ENCODE results near the gene RNF39.
"Not testable (repeated sequence)": the region's sequence is repeated elsewhere in the genome, so short reads cannot be mapped to it uniquely, and the experiment has no call there.

Gene RNF39

DNA sequence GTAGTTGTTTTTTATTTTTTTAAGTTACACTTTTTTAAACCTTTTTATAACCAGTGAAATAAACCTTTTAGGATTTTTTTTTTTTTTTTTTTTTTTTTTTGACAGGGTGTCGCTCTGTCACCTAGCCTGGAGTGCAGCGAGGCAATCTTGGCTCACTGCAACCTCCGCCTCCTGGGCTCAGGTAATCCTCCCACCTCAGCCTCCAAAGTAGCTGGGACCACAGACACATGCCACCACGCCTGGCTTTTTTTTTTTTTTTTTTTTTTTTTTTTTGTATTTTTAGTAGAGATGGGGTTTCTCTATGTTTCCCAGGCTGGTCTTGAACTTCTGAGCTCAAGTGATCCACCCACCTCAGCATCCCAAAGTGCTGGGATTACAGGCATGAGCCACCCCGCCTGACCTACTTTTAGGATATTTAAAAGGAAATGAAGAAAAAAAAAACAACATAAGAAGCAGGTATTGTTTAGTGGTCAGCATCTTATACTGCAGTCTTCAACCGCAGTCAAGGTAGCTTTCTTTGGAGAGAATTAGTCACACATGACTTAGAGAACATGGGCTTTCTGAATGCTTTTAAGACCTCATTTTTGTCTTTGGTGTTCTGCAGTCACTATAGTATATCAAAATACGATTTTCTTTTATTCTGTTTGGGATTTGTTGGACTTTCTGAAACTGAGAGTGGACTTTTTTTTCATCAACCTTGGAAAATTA lies 12.9 kb downstream of the RNF39 start:
- DNase-seq (ENCODE audit: insufficient read length, low spot score) (no peak), FAIRE-seq (no peak)

DNA sequence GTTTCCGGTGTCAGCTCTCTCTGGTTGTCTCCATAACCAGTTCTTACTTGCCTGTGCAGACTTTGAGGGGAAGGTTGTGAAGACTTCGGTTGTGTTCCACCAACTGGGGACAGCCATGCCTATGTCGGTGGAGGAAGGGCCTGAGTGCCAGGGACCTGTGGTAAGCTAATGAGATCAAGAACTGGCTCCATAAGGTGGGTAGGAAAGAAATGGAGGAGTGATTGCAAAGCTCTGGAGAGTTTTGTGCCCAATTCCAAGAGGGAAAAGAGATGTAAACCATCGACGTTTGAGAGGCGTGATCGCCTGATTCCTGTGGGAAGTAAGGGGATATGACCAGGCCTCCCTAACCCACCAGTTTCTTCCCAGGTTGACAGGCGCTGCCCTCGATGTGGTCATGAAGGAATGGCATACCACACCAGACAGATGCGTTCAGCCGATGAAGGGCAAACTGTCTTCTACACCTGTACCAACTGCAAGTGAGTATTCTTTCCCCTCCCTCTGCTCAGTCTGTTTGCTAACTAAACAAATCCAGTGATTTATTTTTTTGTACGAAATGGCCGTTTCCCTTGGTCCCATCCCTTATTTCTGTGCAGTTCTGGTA lies 13.6 kb downstream of the RNF39 start:
- no peak for DNase-seq (ENCODE audit: insufficient read length, low spot score)
- no peak for FAIRE-seq

DNA sequence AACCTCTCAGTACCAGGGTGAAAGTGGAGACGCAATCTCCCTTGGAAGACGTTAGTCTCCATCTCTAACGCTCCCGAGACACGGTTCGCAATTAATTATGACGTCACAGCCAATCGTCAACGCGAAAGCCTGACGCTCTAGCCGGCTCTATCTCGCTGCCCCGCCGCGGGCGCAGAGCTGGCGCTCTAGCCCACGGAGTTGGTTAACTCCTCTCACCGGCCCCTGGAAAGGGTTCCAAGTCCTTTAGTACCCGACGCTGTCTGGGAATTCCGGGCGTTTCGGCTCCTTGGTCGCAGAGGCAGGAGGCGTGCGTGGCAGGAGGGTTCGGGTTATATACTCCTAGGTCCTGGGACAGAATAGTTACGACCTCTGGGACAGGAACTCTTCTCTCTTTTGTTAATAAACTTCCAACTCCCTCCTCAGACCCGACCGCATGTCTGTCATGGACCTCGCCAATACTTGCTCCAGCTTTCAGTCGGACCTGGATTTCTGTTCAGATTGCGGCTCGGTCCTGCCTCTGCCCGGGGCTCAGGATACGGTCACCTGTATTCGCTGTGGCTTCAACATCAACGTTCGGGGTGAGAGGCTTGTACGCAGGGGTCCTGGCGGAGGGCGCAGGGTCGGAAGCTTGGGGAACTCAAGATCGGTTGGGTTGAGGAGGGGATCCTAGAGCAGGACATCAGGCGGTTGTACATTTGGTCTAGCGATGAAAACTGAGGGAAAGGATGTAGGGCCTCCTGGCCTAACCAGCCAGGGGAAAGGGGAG lies 14.3 kb downstream of the RNF39 start, which contains the start of gene POLR1H:
TSS of gene POLR1H (plus strand) at position 174 of the 766 bp plus-strand sequence. CDS start at position 434, 260 bp downstream.
- FAIRE-seq (peak; percentile 89), DNase-seq (ENCODE audit: insufficient read length, low spot score) (peak; percentile 92)

DNA sequence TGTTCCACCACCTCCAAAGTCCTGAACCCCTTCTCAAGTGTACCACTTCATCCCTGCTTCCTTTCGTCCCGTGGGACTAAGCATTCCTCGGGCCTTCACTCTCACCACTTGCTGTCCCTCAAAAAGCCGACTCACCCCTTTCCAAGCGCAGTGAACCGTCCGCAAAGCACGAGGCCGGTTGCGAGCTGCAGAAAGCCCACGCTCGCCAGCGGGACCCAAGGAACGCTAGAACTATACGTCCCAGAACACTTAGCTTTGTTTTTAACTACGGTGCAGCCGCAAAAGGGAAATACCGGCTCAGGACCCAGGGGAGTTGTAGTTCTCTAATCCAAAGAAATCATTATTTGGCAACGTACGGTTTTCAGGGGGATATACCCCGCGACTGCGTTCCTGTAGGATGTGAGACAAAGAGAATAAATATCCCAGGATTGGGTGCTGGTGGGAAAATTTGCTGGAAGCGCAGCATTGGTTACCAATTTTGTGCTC lies 14.9 kb downstream of the RNF39 start:
- FAIRE-seq = no peak
- no peak for DNase-seq (ENCODE audit: insufficient read length, low spot score)

DNA sequence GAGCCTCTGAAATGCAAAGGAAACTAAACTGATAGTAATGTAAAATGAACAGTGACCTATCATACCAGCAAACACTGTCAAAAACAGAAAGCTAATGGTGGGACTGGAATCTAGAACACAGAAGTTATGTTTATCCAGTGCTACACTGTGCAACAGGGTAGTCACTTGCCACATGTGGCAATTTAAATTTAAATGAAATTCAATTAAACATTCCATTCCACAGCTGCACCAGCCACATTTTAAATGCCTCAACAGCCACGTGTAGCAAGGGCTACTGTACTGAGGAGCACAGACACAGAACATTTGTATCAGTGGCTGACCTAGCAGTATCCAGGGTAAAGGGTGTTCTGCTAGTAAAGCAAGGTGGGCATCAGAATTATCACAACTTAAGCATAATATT lies 20.1 kb downstream of the RNF39 start:
- no peak for FAIRE-seq
- no peak for DNase-seq (ENCODE audit: insufficient read length, low spot score)

DNA sequence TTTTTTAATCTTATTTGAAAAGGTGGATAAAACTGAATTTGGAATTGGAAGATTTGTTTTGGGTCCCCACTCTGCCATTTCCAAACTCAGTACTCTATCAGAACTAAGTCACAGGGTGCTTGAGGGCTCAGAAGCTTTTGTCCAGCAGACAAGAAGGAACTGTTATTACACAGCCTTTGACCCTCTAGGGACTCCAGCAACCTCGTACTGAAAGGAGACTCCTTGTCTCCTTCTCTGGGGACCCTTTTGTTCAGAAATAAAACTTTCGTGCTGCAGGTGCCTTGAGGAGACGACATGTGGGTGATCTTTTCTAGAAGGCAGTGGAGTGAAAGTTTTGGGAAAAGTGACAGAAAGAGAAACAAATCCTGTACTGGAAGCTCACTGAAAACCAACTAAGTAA lies 21.9 kb downstream of the RNF39 start:
- DNase-seq (ENCODE audit: insufficient read length, low spot score) (no peak), FAIRE-seq (no peak)

DNA sequence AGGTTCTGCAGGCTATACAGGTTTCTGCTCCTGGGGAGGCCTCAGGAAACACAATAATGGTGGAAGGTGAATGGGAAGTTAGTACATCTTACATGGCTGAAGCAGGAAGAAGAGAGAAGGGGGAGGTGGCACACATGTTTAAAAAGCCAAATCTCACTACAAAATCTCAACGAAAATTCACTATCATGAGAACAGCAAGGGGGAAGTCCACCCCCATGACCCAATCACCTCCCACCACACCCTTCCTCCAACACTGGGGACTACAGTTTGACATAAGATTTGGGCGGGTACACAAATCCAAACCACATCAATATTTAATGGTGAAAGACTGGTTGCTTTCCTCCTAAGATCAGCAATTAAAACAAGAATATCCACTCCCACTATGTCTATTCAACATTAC lies 28.3 kb downstream of the RNF39 start:
- DNase-seq (ENCODE audit: insufficient read length, low spot score) = no peak
- FAIRE-seq = no peak

DNA sequence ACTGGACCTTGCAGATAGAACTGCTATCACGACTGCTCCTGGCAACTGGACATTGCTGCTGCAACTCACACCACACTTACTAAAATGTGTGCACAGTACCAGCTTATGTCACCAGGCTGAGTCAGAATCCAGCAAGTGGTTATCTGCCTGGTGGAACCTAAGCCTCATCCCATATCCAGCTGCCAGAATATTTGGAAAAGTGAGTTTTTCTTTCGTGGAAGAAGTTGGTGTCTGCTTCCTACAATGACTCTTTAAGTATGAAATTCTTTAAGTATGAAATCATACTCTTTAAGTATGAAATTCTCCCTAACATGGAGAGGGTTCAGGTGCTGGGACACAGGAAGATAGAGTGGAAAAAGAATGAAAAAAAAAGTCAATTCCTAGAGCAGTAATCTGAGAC lies 30.9 kb downstream of the RNF39 start:
- DNase-seq (ENCODE audit: insufficient read length, low spot score) (peak; percentile 25), FAIRE-seq (peak; percentile 38)

DNA sequence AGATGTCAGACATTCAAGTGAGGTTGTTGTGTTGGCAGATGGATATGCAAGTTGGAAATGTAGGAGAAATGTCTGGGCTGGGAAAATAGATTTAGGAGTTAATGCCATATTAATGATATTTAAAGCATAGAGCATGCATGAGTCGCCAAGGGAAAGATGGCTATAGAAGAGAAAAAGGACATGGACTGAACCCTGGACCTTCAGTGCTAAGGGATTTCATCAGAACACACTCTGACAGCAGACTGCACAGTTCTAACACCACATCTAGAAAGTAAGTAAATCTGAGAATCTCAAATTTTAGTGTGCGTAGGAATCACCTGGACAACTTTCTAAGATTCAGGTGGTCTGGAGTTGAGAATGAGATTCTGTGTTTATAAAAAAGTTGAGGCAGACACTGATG lies 31.8 kb downstream of the RNF39 start:
- DNase-seq (ENCODE audit: insufficient read length, low spot score) = no peak
- no peak for FAIRE-seq

DNA sequence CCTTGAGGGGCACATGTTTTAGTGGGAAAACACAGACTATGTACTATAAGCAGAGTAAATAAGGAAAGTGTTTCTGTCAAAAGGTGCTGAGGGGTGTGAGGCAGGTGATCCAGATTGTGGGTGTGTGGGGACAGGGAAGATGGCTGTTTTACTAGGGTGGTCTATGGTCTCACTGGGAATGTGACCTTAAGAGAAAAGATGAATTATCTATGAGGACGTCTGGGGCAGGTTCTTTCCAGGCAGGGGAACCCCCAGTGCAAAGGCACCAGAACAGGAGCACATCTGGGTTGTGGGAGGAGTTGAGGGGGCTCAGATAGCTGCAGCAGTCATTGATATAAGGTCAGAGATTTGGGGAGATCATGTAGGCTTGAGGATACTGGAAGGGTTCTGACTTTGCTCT lies 32.7 kb downstream of the RNF39 start:
- DNase-seq (ENCODE audit: insufficient read length, low spot score) (no peak), FAIRE-seq (no peak)

DNA sequence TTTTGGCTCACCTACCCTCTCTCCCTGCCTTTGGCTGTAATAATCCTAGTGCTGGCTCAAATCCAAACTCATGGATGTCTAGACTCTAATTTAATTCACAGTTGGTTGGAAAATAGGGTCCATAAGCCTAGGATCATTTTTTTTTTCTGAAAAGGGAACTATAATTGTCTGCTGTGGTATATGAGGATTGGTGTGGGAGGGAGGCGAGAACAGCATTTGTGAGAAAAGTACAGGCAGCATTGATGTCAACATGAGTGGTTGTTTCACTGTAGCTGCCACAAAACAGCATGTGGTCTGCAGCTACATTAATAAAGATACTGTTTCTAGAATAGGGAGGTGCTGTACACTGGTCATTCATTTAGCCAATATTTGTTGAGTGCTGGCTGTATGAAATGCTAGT lies 33.1 kb downstream of the RNF39 start:
- FAIRE-seq = no peak

DNA sequence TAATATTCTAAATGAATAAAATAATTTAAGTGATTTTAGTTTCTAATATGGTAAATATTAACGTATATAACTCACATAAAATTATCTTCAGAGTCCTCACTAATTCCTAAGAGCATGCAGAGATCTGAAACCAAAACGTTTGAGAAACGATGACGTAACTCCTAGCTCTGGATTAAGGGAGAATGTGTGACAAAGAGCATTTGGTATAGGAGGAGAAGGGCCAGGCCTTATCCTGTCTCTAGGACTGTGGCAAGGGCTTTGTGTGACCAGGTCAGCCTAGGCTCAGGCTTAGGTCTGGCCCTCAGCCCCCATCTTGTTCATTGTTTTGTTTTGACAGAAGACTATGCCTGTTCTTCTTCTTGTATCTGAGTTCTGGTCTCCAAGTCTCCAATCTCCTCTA lies 33.7 kb downstream of the RNF39 start:
- DNase-seq (ENCODE audit: insufficient read length, low spot score) (no peak), FAIRE-seq (no peak)

More for the DNA sequence above, 33.1 kb downstream of the RNF39 start:
- DNase-seq (ENCODE audit: insufficient read length, low spot score) = no peak

DNA sequence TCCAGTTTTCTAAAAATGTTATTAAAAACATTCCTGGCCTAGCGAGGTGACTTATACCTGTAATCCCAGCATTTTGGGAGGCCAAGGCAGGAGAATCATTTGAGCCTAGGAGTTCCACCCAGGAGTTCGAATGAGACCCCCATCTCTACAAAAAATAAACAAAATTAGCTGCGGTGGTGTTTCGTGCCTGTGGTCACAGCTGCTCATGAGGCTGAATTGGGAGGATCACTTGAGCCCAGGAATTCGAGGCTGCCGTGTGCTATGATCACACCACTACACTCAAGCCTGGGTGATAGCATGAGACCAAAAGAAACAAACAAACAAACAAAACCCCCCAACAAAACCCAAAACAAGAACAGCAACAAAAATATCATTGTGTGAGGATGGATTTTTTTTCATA lies 34.3 kb downstream of the RNF39 start:
- no peak for DNase-seq (ENCODE audit: insufficient read length, low spot score)
- no peak for FAIRE-seq

DNA sequence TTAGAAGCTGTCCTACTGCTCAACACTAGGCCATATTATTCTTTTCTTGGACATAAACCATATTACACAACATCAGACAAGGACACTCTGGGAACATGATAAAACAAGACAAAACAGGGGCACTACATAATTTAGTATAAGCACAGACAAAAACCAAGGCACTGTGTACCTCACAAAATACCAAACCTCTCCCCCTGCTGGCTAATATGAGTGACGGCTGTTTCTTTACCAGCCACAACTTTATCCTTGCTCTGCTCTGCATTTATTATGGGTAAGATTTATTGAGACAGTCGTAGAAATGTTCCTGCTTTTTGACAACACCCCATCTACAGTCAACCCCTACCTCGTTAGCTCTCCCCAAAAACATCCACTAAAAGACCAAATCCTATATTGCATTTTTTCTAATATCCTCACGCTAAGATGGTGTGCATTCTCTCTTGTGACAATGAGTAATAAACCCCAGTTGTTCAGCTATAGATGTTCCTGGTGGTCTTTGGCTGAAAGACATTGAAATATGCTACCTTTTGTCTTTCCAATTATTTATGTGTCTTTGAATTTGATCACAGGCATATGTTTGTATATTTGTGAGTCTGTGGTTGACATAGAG lies 38.3 kb downstream of the RNF39 start:
- FAIRE-seq (no peak), DNase-seq (ENCODE audit: insufficient read length, low spot score) (peak; percentile 40)

DNA sequence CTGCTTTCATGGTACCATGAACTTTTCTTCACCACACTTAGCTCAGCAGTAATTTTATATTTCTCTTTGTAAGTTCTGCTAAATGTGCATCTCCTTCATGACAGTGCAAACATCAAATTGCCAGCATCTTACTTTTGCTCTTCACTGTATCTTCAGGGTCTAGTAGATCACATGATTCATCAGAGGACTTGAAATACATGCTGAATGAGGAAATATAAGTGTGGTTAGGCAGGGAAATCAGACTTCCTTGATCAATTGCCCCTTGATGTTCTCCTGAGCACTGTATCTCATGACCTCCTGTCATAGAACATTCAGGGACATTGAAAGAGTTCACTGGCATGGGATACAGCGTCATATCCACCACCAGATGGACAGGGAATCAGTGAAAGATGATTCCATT lies 39.8 kb downstream of the RNF39 start:
- no peak for DNase-seq (ENCODE audit: insufficient read length, low spot score)
- FAIRE-seq = no peak

DNA sequence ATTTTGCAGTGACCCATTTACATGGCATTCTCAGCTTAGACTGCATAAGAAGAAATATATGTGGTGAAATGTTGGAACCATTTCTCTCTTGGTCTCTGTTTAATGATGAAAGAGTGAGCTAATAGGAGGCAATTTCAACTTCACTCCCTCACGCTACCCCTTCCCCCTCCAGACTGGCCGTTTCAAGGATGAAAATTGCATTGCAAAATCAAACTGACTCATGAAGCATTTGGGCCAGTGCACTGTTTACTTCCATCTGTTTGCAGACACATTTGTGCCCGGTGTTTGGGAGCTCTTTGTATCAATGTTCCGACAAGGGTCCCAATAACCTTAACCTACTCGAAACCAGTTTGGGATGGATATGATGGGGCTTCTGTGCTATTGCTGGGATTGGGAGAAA lies 42.1 kb downstream of the RNF39 start:
- not testable (repeated sequence) for DNase-seq (ENCODE audit: insufficient read length, low spot score); FAIRE-seq

DNA sequence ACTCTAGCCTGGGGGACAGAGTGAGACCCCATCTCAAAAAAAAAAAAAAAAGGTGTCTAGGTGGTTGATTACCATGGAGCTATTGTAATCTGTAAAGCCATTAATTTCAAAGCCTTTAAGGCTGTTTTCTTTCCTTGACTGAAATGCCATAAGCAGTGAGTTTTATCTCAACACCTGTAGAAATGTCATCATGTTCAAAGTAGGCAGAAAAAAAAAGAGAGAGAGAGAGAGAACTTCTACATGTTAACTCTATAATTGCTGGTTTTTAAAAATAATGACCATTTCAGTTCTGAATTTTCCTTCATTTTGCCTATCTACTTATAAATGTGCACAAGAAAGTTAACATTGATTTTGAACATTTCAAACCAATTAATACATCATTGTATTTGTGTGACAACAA lies 44.2 kb downstream of the RNF39 start:
- DNase-seq (ENCODE audit: insufficient read length, low spot score) (no peak), FAIRE-seq (no peak)

DNA sequence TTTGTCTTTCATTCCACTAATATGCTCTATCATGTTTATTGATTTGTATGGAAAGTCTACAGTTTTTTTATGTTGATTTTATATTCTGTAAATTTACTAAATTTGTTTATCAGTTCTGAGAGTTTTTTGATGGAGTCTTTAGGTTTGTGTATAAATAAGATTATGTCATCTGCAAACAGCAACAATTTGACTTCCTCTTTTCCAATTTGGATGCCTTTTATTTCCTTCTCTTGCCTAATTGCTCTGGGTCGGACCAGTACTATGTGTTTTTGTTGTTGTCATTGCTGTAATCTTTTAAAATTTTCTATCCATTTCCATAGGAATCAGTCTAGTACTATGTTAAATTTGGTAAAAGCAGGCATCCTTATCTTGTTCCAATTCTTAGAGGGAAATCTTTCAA lies 46.0 kb downstream of the RNF39 start:
- FAIRE-seq (no peak), DNase-seq (ENCODE audit: insufficient read length, low spot score) (no peak)

DNA sequence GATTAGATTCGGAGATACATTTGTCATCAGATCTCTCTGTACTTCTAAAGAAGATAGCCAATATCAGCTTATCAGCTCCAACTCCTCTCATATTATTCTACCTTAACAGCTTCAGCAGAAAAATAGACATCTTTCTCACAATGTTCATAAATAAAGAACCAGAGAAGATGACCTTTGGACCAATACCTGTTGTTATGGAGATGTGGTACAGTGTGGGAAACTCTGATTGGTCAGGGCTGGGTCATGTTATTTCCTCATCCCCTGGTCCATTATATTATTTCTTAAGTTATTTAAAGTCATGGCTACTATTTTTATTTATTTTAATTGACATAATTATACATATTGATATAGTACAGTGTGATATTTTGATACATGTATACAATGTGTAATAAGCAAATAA lies 50.4 kb downstream of the RNF39 start:
- DNase-seq (ENCODE audit: insufficient read length, low spot score) = no peak
- no peak for FAIRE-seq

DNA sequence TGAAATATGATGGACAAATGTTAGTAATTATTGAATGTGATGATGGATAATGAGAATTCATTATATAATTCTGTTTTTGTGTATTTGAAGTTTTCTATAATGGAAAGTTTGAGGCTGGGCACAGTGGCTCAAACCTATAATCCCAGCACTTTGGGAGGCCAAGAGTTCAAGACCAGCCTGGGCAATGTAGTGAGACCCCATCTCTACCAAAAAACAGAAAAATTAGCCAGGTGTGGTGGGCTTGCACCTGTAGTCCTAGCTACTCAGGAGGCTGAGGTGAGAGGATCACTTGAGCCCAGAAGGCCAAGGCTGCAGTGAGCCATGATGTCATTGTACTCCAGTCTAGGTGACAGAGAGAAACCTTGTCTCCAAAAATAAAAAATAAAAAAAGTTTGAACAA lies 52.9 kb downstream of the RNF39 start:
- not testable (repeated sequence) for FAIRE-seq; DNase-seq (ENCODE audit: insufficient read length, low spot score)

DNA sequence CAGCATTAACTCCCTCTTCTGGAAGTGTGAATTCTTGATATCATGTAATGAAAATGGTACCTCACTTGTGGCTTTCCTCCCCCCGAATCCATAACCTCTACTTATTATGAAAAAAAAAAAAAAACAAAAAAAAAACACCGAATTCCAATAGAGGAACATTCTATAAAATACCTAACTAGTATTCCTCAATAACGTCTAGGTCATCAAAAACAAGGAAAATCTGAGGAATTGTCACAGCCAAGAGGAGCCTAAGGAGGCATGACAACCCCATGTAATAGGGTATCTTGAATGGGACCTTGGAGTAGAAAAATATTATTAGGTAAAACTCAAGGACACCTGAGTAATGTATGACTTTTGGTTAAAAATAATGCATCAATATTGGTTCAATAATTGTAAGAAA lies 53.4 kb downstream of the RNF39 start:
- DNase-seq (ENCODE audit: insufficient read length, low spot score) = no peak
- no peak for FAIRE-seq

Data from HTR-8/SVneo (cell line).